GM18526 (cell line): ENCODE results near the gene CA11.

Experiments used
- POLR2A ChIP-seq: IDR thresholded peaks from 3 replicates; pipeline ENCODE4 v1.6.1; 2011; ENCODE audit not compliant: insufficient read length; ENCODE audit errors: extremely low read depth

The CA11 gene

GRCh38 chr19:48671446-48671995 is 25.5 kb upstream of the CA11 start:
- no peak for TF ChIP-seq POLR2A

GRCh38 chr19:48670699-48671445 is 24.9 kb upstream of the CA11 start:
- no peak for TF ChIP-seq POLR2A

- no peak for TF ChIP-seq POLR2A
These were observed 24.1 kb upstream of the CA11 start for GRCh38 chr19:48669903-48670668.

- no peak for TF ChIP-seq POLR2A
These were observed 22.8 kb upstream of the CA11 start for GRCh38 chr19:48668761-48669160.

GRCh38 chr19:48668332-48668731 is 22.3 kb upstream of the CA11 start:
- TF ChIP-seq POLR2A: no peak

- no peak for TF ChIP-seq POLR2A
These were observed 19.8 kb upstream of the CA11 start for GRCh38 chr19:48665786-48666185.

GRCh38 chr19:48664476-48664875 is 18.5 kb upstream of the CA11 start:
- no peak for TF ChIP-seq POLR2A

GRCh38 chr19:48663667-48664066 is 17.7 kb upstream of the CA11 start:
- no peak for TF ChIP-seq POLR2A

GRCh38 chr19:48661711-48662090 is 15.7 kb upstream of the CA11 start:
- TF ChIP-seq POLR2A: no peak

GRCh38 chr19:48660852-48661710 is 15.1 kb upstream of the CA11 start:
- TF ChIP-seq POLR2A: no peak

GRCh38 chr19:48659768-48660167 is 13.8 kb upstream of the CA11 start:
- no peak for TF ChIP-seq POLR2A

GRCh38 chr19:48658483-48658882 is 12.5 kb upstream of the CA11 start:
- TF ChIP-seq POLR2A: no peak

- TF ChIP-seq POLR2A: no peak
These were observed 11.0 kb upstream of the CA11 start for GRCh38 chr19:48656840-48657474.

- TF ChIP-seq POLR2A: no peak
These were observed 8.5 kb upstream of the CA11 start for GRCh38 chr19:48654299-48655059.
